ENCODE measurements around the gene ZBED1. TPM values are rescaled to one million over a fixed set of nuclear protein-coding genes. Genes with fewer than 3 reads are reported as not detected.

Gene ZBED1
- total RNA-seq = 17.8 and 37.7 TPM in 2 replicates

DNA sequence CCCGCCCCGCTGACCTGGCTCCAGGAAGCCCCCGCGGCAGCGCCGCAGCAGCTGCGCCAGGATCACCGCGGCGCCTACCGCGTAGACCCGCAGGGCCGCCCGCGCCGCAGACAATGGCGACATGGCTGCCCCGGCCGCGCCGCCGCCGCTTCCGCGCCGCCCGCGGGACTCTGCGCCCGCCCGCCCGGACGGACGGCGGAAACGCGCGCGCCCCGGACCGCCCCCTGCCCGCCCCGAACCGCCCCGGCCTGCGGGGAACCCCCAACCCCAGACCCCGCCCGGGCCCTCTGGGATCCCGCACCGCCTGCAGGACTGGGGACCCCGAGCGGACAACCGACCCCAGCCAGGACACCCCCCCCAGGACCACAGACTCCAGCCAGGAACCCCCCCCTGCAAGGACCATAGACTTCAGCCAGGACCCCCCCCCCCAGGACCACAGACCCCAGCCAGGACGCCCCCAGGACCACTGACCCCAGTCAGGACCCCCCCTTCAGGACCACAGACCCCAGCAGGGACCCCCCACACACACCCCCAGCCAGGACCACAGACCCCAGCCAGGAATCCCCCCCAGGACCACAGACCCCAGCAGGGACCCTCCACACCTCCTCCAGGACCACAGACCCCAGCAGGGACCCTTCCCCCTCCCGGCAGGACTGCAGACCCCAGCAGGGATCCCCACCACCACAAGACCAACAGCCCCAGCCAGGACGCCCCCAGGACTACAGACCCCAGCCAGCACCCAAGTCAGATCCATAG, at the start of gene ZBED1, which contains the start of gene DHRSX:
TSS of gene ZBED1 (minus strand) at position 174 of the 756 bp plus-strand sequence. CDS start 10,257 bp downstream, outside the sequence.
TSS of gene DHRSX (minus strand) at position 174 of the 756 bp plus-strand sequence. CDS start at position 123, 51 bp downstream.

Other genes with a start within 250 kb of the ZBED1 start
- 18.5 and 23.6 TPM in 2 replicates for gene DHRSX, start within 50 bp of the ZBED1 start, total RNA-seq
- gene CD99, start 190.3 kb upstream of the ZBED1 start, total RNA-seq = 48.2 and 58.6 TPM in 2 replicates

Data from nasal cavity respiratory epithelium epithelial cell of viscerocranial mucosa (primary cell).